Measurements from ENCODE around the gene TRIO. TPM values are rescaled to one million over a fixed set of nuclear protein-coding genes. Genes with fewer than 3 reads are reported as not detected.
A peak's percentile ranks its signal among the peaks of the same experiment; 100 is the strongest.
"Not testable (repeated sequence)": the region's sequence is repeated elsewhere in the genome, so short reads cannot be mapped to it uniquely, and the experiment has no call there.

The TRIO gene
- total RNA-seq, 1 experiment from 2014 or later: 136 TPM

DNA sequence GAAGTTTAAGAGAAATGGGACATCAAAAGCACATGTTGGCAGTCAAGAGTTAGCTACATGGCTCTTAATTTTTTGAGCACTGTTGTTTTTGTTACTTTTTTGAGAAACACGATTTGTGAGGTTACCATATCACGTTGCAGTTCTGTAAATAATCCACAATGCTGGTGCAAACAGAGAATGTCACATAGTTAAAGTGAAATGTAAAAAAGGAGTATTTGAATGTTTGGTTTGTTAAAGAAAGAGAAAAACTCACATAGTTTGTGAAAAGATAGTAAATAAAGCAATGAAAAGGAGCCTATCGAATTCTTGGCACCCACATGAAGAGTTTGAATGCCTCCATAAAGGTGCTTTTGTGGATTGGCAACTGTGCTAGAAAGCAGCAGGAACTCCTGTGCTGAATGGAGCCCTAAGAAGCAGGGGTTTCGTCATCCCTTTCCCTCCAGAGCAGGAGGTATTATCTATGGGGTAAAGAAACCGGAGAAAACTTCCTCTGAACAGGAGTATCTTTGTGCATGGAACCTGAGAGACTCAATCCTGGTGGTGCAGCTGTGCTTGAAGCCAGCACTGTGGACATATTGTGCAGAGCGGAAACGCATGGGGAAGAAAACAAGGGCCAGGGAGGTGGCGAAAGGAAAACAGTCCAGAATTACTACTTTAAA, 289.9 kb downstream of the TRIO start:
- H3K27ac Mint-ChIP-seq (ENCODE audit: low read depth, unreplicated experiment): peak overlapping the region; percentile 42
- H3K9me3 Mint-ChIP-seq (ENCODE audit: unreplicated experiment): no peaks in the 10 kb centered on the region
- ChIA-PET CTCF (interaction anchor here (0.7 to 1.2 kb wide), 4 partner anchors 15 to 216 kb away, joined by 3 to 6 read pairs (median 4); no protein-coding TSS in a partner anchor), POLR2A (no interaction called here)
- no peaks in the 10 kb centered on the region for H3K27me3 Mint-ChIP-seq (ENCODE audit: insufficient read depth, unreplicated experiment)
- H3K36me3 Mint-ChIP-seq (ENCODE audit: insufficient read depth, unreplicated experiment): peaks cover 17% of the 10 kb centered on the region
- TF ChIP-seq, protein P1, sequence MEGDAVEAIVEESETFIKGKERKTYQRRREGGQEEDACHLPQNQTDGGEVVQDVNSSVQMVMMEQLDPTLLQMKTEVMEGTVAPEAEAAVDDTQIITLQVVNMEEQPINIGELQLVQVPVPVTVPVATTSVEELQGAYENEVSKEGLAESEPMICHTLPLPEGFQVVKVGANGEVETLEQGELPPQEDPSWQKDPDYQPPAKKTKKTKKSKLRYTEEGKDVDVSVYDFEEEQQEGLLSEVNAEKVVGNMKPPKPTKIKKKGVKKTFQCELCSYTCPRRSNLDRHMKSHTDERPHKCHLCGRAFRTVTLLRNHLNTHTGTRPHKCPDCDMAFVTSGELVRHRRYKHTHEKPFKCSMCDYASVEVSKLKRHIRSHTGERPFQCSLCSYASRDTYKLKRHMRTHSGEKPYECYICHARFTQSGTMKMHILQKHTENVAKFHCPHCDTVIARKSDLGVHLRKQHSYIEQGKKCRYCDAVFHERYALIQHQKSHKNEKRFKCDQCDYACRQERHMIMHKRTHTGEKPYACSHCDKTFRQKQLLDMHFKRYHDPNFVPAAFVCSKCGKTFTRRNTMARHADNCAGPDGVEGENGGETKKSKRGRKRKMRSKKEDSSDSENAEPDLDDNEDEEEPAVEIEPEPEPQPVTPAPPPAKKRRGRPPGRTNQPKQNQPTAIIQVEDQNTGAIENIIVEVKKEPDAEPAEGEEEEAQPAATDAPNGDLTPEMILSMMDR (IDR thresholded peaks at IDR 0.05; ENCODE audit: unreplicated experiment): no peak
- intact Hi-C loops (cut with micrococcal nuclease): no loop called here
- peaks cover 5% of the 10 kb centered on the region for H3K4me1 Mint-ChIP-seq (ENCODE audit: insufficient read depth, unreplicated experiment)
- H3K4me3 Mint-ChIP-seq (ENCODE audit: unreplicated experiment): no peak overlapping the region
- BruUV-seq (replicated peaks): no TSS peak
- DNase-seq (ENCODE audit: unreplicated experiment): no peak

DNA sequence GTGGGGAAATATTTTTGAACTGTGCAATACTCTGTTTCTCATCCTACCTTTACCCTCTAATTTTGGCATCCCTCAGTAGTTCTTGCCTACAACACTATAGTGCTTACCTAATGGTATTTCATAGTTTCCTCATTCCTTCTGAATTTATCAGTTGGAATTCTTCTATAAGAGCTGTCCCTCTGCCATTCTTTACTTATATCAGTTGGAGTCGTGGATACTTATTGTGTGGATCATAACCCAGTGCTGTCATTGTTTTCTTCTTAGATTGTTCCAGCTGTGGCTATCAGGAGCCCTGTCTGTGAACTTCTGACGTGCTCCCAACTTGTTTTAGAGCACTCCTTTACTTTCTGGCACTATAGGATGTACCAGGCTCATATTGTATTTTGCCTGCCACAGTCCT, 292.3 kb downstream of the TRIO start:
- TF ChIP-seq, protein P1 (IDR thresholded peaks at IDR 0.05; ENCODE audit: unreplicated experiment): no peak
- no TSS peak for BruUV-seq (replicated peaks)
- no peak overlapping the region for H3K27ac Mint-ChIP-seq (ENCODE audit: low read depth, unreplicated experiment)
- POLR2A ChIA-PET: interaction anchor here (0.7 kb wide), 1 partner anchor 136 kb away, joined by 3 read pairs; no protein-coding TSS in a partner anchor
- intact Hi-C loops (cut with micrococcal nuclease): no loop called here
- no peaks in the 10 kb centered on the region for H3K9me3 Mint-ChIP-seq (ENCODE audit: unreplicated experiment)
- H3K27me3 Mint-ChIP-seq (ENCODE audit: insufficient read depth, unreplicated experiment): no peaks in the 10 kb centered on the region
- H3K4me3 Mint-ChIP-seq (ENCODE audit: unreplicated experiment): no peak overlapping the region
- no peak for DNase-seq (ENCODE audit: unreplicated experiment)
- CTCF ChIA-PET: interaction anchor here (0.8 kb wide), 1 partner anchor 9 kb away, joined by 3 read pairs; no protein-coding TSS in a partner anchor
- H3K4me1 Mint-ChIP-seq (ENCODE audit: insufficient read depth, unreplicated experiment): peaks cover 5% of the 10 kb centered on the region
- peaks cover 21% of the 10 kb centered on the region for H3K36me3 Mint-ChIP-seq (ENCODE audit: insufficient read depth, unreplicated experiment)

DNA sequence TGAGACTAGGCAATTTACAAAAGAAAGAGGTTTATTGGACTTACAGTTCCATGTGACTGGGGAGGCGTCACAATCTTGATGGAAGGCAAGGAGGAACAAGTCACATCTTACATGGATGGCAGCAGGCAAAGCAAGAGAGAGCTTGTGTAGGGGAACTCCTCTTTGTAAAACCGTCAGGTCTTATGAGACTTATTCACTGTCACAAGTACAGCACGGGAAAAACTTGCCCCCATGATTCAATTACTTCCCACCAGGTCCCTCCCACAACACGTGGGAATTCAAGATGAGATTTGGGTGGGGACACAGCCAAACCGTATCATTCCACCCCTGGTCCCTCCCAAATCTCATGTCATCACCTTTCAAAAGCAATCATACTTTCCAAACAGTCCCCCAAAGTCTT, 293.0 kb downstream of the TRIO start:
- H3K27me3 Mint-ChIP-seq (ENCODE audit: insufficient read depth, unreplicated experiment); H3K4me3 Mint-ChIP-seq (ENCODE audit: unreplicated experiment); DNase-seq (ENCODE audit: unreplicated experiment); intact Hi-C loops (cut with micrococcal nuclease); H3K9me3 Mint-ChIP-seq (ENCODE audit: unreplicated experiment); H3K4me1 Mint-ChIP-seq (ENCODE audit: insufficient read depth, unreplicated experiment); POLR2A ChIA-PET; BruUV-seq (replicated peaks): not testable (repeated sequence)
- Mint-ChIP-seq H3K27ac (ENCODE audit: low read depth, unreplicated experiment) (peak overlapping the region; percentile 35), H3K36me3 (ENCODE audit: insufficient read depth, unreplicated experiment) (peaks cover 23% of the 10 kb centered on the region)
- CTCF ChIA-PET: interaction anchor here (0.8 kb wide), 1 partner anchor 9 kb away, joined by 3 read pairs; no protein-coding TSS in a partner anchor

DNA sequence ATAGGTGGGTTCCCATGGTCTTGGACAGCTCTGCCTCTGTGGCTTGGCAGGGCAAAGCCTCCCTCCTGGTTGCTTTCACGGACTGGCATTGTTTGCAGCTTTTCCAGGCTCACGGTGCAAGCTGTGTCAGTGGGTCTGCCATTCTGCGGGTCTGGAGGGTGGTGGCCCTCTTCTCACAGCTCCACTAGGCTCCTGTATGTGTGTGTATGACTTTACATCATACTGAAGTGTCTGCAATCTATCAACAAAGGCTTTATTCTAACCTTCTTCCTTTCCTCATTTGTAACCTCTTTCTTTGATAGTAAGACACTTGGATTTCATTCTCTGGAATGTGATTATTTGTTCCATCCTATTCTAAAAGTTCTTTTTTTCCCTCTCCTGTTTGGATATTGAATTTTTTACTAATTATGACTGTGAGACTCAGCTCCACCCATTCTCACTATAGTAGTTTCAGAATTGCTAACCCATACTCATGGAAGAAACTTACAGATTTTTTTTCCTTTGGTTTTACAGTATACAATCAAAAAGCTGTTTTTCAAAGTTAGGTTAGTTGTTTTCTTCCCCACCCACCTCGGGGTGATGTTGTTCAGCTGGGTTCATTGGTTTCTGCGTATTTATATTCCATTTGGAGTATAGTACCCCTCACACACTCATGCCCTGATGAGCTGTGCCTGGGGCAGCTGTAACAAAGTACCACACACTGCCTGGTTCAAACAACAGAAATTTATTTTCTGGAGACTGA, 293.8 kb downstream of the TRIO start:
- Mint-ChIP-seq H3K4me1 (ENCODE audit: insufficient read depth, unreplicated experiment) (peaks cover 5% of the 10 kb centered on the region), H3K27ac (ENCODE audit: low read depth, unreplicated experiment) (no peak overlapping the region), H3K4me3 (ENCODE audit: unreplicated experiment) (no peak overlapping the region), H3K27me3 (ENCODE audit: insufficient read depth, unreplicated experiment) (no peaks in the 10 kb centered on the region), H3K36me3 (ENCODE audit: insufficient read depth, unreplicated experiment) (peaks cover 27% of the 10 kb centered on the region), H3K9me3 (ENCODE audit: unreplicated experiment) (no peaks in the 10 kb centered on the region)
- intact Hi-C loops (cut with micrococcal nuclease): no loop called here
- no peak for DNase-seq (ENCODE audit: unreplicated experiment)
- POLR2A ChIA-PET: interaction anchor here (0.7 to 0.9 kb wide), 2 partner anchors 44 to 144 kb away, joined by 3 read pairs; no protein-coding TSS in a partner anchor
- BruUV-seq (replicated peaks): no TSS peak
- CTCF ChIA-PET: no interaction called here
- TF ChIP-seq, protein P1 (IDR thresholded peaks at IDR 0.05; ENCODE audit: unreplicated experiment): no peak

Data from MCF 10A (cell line).